Neural crest cell (in vitro differentiated cells): ENCODE measurements around the gene ROM1. TPM values are rescaled to one million over a fixed set of nuclear protein-coding genes. Genes with fewer than 3 reads are reported as not detected.

Experiments used
- DNase-seq: peaks from one replicate; pipeline ENCODE4 v3.0.0; 2021; ENCODE audit warnings: low read depth, mixed read lengths, low spot score
- H3K27ac Mint-ChIP-seq: one replicate; pipeline ENCODE4 v1.8.0; 2021; ENCODE audit warnings: mild to moderate bottlenecking, mixed read lengths; ENCODE audit not compliant: unreplicated experiment
- H3K27me3 Mint-ChIP-seq: 2 replicates; pipeline ENCODE4 v1.8.0; 2021; ENCODE audit warnings: low read depth, mild to moderate bottlenecking, mixed read lengths
- H3K36me3 Mint-ChIP-seq: 2 replicates; pipeline ENCODE4 v1.8.0; 2021; ENCODE audit warnings: low read depth, mild to moderate bottlenecking, mixed read lengths
- H3K4me1 Mint-ChIP-seq: 2 replicates; pipeline ENCODE4 v1.8.0; 2021; ENCODE audit warnings: mixed read lengths
- H3K4me3 Mint-ChIP-seq: one replicate; pipeline ENCODE4 v1.8.0; 2021; ENCODE audit warnings: mild to moderate bottlenecking, mixed read lengths
- H3K9me3 Mint-ChIP-seq: 2 replicates; pipeline ENCODE4 v1.8.0; 2021; ENCODE audit warnings: mixed read lengths
- CTCF ChIP-seq: fragments of 200-600 bp; sonication (generic); conservative IDR thresholded peaks from 2 replicates; pipeline ENCODE4 v1.5.0; 2021; ENCODE audit warnings: antibody characterized with exemption, mild to moderate bottlenecking
- microRNA-seq: library from miRNA; unstranded; fragments of <30 nt; microRNA quantifications from one replicate; pipeline ENCODE4, GENCODE V29; 2020
- total RNA-seq: library from RNA; stranded (reverse); gene quantifications from 2 replicates; pipeline ENCODE4 v1.2.1, GENCODE V29; 2021

Gene ROM1
- total RNA-seq, 1 donor from 2014 or later: 0.23 TPM

DNA sequence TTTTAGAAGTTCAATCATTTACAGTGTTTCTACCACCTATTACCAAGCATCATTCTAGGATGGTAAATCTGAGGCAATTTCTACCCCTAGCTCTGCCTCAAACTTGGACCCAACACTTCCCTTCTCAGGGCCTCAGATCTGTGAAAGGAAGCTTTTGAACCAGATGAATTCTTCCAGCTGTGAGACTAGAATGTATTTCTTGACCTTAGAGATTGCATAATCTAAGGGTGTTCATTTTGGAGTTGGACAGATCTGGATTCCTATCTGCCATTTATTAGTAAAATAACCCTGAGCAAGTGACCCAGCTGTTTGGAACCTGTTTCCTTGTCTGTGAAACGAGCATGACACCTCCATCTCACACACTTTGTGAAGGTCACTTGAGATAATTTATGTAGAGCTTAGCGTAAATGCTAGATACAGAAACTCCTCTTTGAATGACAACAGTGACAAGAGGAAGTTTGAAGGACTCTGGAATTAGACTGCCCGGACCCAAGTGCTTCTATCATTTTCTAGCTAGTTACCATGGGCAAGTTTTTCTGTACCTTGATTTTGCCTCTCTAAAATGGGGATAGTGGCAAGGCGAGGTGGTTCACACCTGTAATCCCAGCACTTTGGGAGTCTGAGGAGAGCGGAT is 43.9 kb downstream of the ROM1 start:
- no peaks in the 10 kb centered on the region for H3K9me3 Mint-ChIP-seq
- H3K36me3 Mint-ChIP-seq: no peaks in the 10 kb centered on the region
- H3K27ac Mint-ChIP-seq: no peak overlapping the region
- peak overlapping the region; percentile 28 for H3K4me3 Mint-ChIP-seq
- TF ChIP-seq CTCF: no peak
- DNase-seq: no peak
- peaks cover 14% of the 10 kb centered on the region for H3K4me1 Mint-ChIP-seq
- no peaks in the 10 kb centered on the region for H3K27me3 Mint-ChIP-seq

GRCh38 chr11:62664405-62665074 is 51.5 kb downstream of the ROM1 start:
- peaks cover 15% of the 10 kb centered on the region for H3K36me3 Mint-ChIP-seq
- TF ChIP-seq CTCF: no peak
- peak overlapping the region; percentile 100 for H3K4me3 Mint-ChIP-seq
- DNase-seq: no peak
- peak overlapping the region; percentile 98 for H3K27ac Mint-ChIP-seq
- peaks cover 33% of the 10 kb centered on the region for H3K4me1 Mint-ChIP-seq
- peaks cover 6% of the 10 kb centered on the region for H3K27me3 Mint-ChIP-seq
- H3K9me3 Mint-ChIP-seq: no peaks in the 10 kb centered on the region

Small RNAs within 50 kb of the gene (microRNA-seq; reads per million reads assigned to microRNA genes)
- gene MIR6747: 6.5 reads per million, percentile 5 among the genes with 10 or more reads in this experiment

Other genes with a start within 250 kb of the ROM1 start
- not detected in 2 replicates for gene SCGB1A1, start 194.2 kb upstream of the ROM1 start, total RNA-seq
- gene AHNAK, start 66.5 kb upstream of the ROM1 start, total RNA-seq: 0.65 and 1.2 TPM in 2 replicates
- 2,024 and 2,072 TPM in 2 replicates for gene EEF1G, start 39.4 kb upstream of the ROM1 start, total RNA-seq
- 18.0 and 20.7 TPM in 2 replicates for gene TUT1, start 21.7 kb upstream of the ROM1 start, total RNA-seq
- 195 and 203 TPM in 2 replicates for gene MTA2, start 11.4 kb upstream of the ROM1 start, total RNA-seq
- gene EML3, start 482 bp upstream of the ROM1 start, total RNA-seq: 37.4 and 40.0 TPM in 2 replicates
- 57.4 and 58.3 TPM in 2 replicates for gene B3GAT3, start 8.7 kb downstream of the ROM1 start, total RNA-seq
- gene GANAB, start 33.4 kb downstream of the ROM1 start, total RNA-seq: 346 and 366 TPM in 2 replicates
- 24.5 and 25.9 TPM in 2 replicates for gene INTS5, start 40.0 kb downstream of the ROM1 start, total RNA-seq
- 97.4 and 115 TPM in 2 replicates for gene C11orf98, start 52.0 kb downstream of the ROM1 start, total RNA-seq
- gene CSKMT, start 52.1 kb downstream of the ROM1 start, total RNA-seq: 57.0 and 60.0 TPM in 2 replicates
- 15.0 and 15.6 TPM in 2 replicates for gene UQCC3, start 58.4 kb downstream of the ROM1 start, total RNA-seq
- gene LBHD1, start 59.0 kb downstream of the ROM1 start, total RNA-seq: 7.0 and 7.8 TPM in 2 replicates
- gene UBXN1, start 65.8 kb downstream of the ROM1 start, total RNA-seq: 103 and 113 TPM in 2 replicates
- gene LRRN4CL, start 76.3 kb downstream of the ROM1 start, total RNA-seq: 1.6 and 1.8 TPM in 2 replicates
- gene BSCL2, start 94.2 kb downstream of the ROM1 start, total RNA-seq: 106 and 111 TPM in 2 replicates
- gene GNG3, start 94.4 kb downstream of the ROM1 start, total RNA-seq: 11.3 and 12.9 TPM in 2 replicates
- gene HNRNPUL2, start 114.2 kb downstream of the ROM1 start, total RNA-seq: 79.6 and 80.7 TPM in 2 replicates
- gene TTC9C, start 115.2 kb downstream of the ROM1 start, total RNA-seq: 44.7 and 49.2 TPM in 2 replicates
- gene ZBTB3, start 140.9 kb downstream of the ROM1 start, total RNA-seq: 11.5 and 16.1 TPM in 2 replicates
- 161 and 175 TPM in 2 replicates for gene POLR2G, start 148.3 kb downstream of the ROM1 start, total RNA-seq
- 50.5 and 52.0 TPM in 2 replicates for gene TAF6L, start 158.1 kb downstream of the ROM1 start, total RNA-seq
- 20.0 and 21.4 TPM in 2 replicates for gene TMEM179B, start 174.1 kb downstream of the ROM1 start, total RNA-seq
- gene TMEM223, start 178.7 kb downstream of the ROM1 start, total RNA-seq: 20.4 and 23.4 TPM in 2 replicates
- gene NXF1, start 192.2 kb downstream of the ROM1 start, total RNA-seq: 86.6 and 88.1 TPM in 2 replicates
- gene STX5, start 218.8 kb downstream of the ROM1 start, total RNA-seq: 24.1 and 27.2 TPM in 2 replicates
- gene TEX54, start 219.6 kb downstream of the ROM1 start, total RNA-seq: not detected in 2 replicates
- gene WDR74, start 226.3 kb downstream of the ROM1 start, total RNA-seq: 62.1 and 69.2 TPM in 2 replicates